OCI-LY7 (cell line): ENCODE data around the gene CPNE2.

Source experiments
- EZH2phosphoT487 ChIP-seq: fragments of 200-600 bp; sonication (generic); IDR thresholded peaks from 2 replicates; pipeline ENCODE4 v1.6.1; 2018; ENCODE audit warnings: low read depth, borderline replicate concordance, mild to moderate bottlenecking, mixed run types, antibody characterized with exemption, low read length, moderate library complexity, mixed read lengths
- TF ChIP-seq, protein P1 (sequence below): fragments of 200-600 bp; sonication (generic); conservative IDR thresholded peaks from 2 replicates; pipeline ENCODE4 v1.5.1; 2014; ENCODE audit warnings: mild to moderate bottlenecking, antibody characterized with exemption, low read length, moderate library complexity, mixed read lengths

DNA sequence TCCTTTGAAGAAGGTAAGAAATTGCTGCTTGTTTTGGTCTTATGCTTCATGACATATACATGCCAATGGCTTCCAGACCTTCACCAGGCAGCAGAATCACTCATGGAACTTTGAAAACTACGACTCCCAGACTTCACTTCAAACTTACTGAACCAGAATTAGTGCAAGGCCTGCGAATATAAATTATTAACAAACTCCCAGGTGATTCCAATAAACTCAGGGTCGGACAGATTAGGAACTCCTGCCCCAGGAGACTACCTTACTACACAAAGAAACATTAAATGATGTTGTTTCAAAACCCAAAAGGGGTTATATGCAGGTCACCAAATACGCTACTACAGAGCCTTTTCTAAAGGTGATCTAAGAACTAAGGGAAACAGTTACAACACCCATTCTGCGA, 73.1 kb downstream of the CPNE2 start:
- TF ChIP-seq, protein P1, sequence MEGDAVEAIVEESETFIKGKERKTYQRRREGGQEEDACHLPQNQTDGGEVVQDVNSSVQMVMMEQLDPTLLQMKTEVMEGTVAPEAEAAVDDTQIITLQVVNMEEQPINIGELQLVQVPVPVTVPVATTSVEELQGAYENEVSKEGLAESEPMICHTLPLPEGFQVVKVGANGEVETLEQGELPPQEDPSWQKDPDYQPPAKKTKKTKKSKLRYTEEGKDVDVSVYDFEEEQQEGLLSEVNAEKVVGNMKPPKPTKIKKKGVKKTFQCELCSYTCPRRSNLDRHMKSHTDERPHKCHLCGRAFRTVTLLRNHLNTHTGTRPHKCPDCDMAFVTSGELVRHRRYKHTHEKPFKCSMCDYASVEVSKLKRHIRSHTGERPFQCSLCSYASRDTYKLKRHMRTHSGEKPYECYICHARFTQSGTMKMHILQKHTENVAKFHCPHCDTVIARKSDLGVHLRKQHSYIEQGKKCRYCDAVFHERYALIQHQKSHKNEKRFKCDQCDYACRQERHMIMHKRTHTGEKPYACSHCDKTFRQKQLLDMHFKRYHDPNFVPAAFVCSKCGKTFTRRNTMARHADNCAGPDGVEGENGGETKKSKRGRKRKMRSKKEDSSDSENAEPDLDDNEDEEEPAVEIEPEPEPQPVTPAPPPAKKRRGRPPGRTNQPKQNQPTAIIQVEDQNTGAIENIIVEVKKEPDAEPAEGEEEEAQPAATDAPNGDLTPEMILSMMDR = no peak
- TF ChIP-seq EZH2phosphoT487 = no peak
